Measurements from ENCODE around the gene AMPD2.

AMPD2 gene

DNA sequence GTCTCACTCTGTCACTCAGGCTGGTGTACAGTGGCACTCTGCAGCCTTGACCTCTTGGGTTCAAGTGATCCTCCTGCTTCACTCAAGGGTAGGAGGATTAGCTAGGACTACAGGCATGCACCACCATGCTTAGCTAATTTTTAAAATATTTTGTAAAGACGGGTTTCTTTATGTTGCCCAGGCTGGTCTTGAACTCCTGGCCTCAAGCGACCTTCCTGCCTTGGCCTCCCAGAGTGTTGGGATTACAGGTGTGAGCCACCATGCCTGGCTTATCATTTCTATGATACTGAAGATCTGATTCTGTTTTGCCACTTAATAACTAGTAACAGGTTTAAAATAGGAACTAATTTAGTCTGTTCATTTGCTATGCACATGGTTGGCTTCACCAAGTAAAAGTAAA is 37.6 kb upstream of the AMPD2 start:
- DNase-seq, result no peak
- no peak overlapping the region for H3K4me3 ChIP-seq (ENCODE audit: low read depth, low read length)
- peaks cover 94% of the 10 kb centered on the region for H3K36me3 ChIP-seq
- no peak for TF ChIP-seq CTCF (IDR thresholded peaks at IDR 0.05; ENCODE audit: low read depth, low read length)
- no peak overlapping the region for H3K27ac ChIP-seq
- no peaks in the 10 kb centered on the region for H3K9me3 ChIP-seq (ENCODE audit: severe bottlenecking)
- H3K27me3 ChIP-seq (ENCODE audit: insufficient read depth, low read depth, severe bottlenecking), result no peaks in the 10 kb centered on the region

- no peak for DNase-seq
- H3K4me3 ChIP-seq (ENCODE audit: low read depth, low read length), result no peak overlapping the region
- no peaks in the 10 kb centered on the region for H3K9me3 ChIP-seq (ENCODE audit: severe bottlenecking)
- no peak overlapping the region for H3K27ac ChIP-seq
- no peaks in the 10 kb centered on the region for H3K27me3 ChIP-seq (ENCODE audit: insufficient read depth, low read depth, severe bottlenecking)
- peaks cover 97% of the 10 kb centered on the region for H3K36me3 ChIP-seq
- TF ChIP-seq CTCF (IDR thresholded peaks at IDR 0.05; ENCODE audit: low read depth, low read length), result no peak
Measured at GRCh38 chr1:109584766-109585165, 34.9 kb upstream of the AMPD2 start.

DNA sequence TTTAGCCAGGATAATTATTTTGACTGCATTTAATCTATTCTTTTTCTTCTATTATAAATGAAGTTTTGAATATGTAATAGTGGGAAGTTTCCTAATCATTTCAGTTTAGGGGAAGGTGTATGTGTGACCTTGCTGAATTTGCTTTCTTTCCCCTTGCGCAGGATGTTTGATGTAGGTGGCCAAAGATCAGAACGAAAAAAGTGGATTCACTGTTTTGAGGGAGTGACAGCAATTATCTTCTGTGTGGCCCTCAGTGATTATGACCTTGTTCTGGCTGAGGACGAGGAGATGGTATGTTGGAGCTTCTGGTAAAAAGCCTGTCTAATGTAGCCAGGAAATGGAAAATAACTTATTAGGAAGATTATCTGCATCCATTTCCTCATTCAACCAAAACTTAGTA is 33.6 kb upstream of the AMPD2 start:
- Histone ChIP-seq H3K9me3 (ENCODE audit: severe bottlenecking) (no peaks in the 10 kb centered on the region), H3K27me3 (ENCODE audit: insufficient read depth, low read depth, severe bottlenecking) (no peaks in the 10 kb centered on the region), H3K27ac (no peak overlapping the region), H3K4me3 (ENCODE audit: low read depth, low read length) (no peak overlapping the region), H3K36me3 (peaks cover 94% of the 10 kb centered on the region)
- TF ChIP-seq CTCF (IDR thresholded peaks at IDR 0.05; ENCODE audit: low read depth, low read length), result no peak
- DNase-seq, result no peak

GRCh38 chr1:109589177-109589576 is 30.5 kb upstream of the AMPD2 start:
- Histone ChIP-seq H3K27me3 (ENCODE audit: insufficient read depth, low read depth, severe bottlenecking) (no peaks in the 10 kb centered on the region), H3K4me3 (ENCODE audit: low read depth, low read length) (no peak overlapping the region), H3K36me3 (peaks cover 95% of the 10 kb centered on the region), H3K9me3 (ENCODE audit: severe bottlenecking) (no peaks in the 10 kb centered on the region), H3K27ac (no peak overlapping the region)
- no peak for DNase-seq
- no peak for TF ChIP-seq CTCF (IDR thresholded peaks at IDR 0.05; ENCODE audit: low read depth, low read length)

- no peaks in the 10 kb centered on the region for H3K9me3 ChIP-seq (ENCODE audit: severe bottlenecking)
- H3K4me3 ChIP-seq (ENCODE audit: low read depth, low read length), result no peak overlapping the region
- no peak overlapping the region for H3K27ac ChIP-seq
- no peak for TF ChIP-seq CTCF (IDR thresholded peaks at IDR 0.05; ENCODE audit: low read depth, low read length)
- no peaks in the 10 kb centered on the region for H3K27me3 ChIP-seq (ENCODE audit: insufficient read depth, low read depth, severe bottlenecking)
- no peak for DNase-seq
- H3K36me3 ChIP-seq, result peaks cover 90% of the 10 kb centered on the region
Measured at GRCh38 chr1:109589679-109590078, 30.0 kb upstream of the AMPD2 start.

- peaks cover 66% of the 10 kb centered on the region for H3K36me3 ChIP-seq
- TF ChIP-seq CTCF (IDR thresholded peaks at IDR 0.05; ENCODE audit: low read depth, low read length), result no peak
- H3K4me3 ChIP-seq (ENCODE audit: low read depth, low read length), result no peak overlapping the region
- H3K27me3 ChIP-seq (ENCODE audit: insufficient read depth, low read depth, severe bottlenecking), result no peaks in the 10 kb centered on the region
- no peak for DNase-seq
- no peaks in the 10 kb centered on the region for H3K9me3 ChIP-seq (ENCODE audit: severe bottlenecking)
- H3K27ac ChIP-seq, result no peak overlapping the region
Measured at GRCh38 chr1:109592916-109593315, 26.7 kb upstream of the AMPD2 start.

Data from WERI-Rb-1 (cell line).